Progenitor cell of endocrine pancreas (in vitro differentiated cells): ENCODE measurements around the gene TCF20. TPM values are rescaled to one million over a fixed set of nuclear protein-coding genes. Genes with fewer than 3 reads are reported as not detected.

Source experiments
- DNase-seq: peaks from one replicate; pipeline ENCODE4 v3.0.0; 2021; ENCODE audit warnings: low spot score; ENCODE audit not compliant: unreplicated experiment
- H3K27ac Mint-ChIP-seq: 2 replicates; pipeline ENCODE4 v1.8.0; 2021; ENCODE audit warnings: mild to moderate bottlenecking, moderate library complexity, mixed read lengths
- H3K27me3 Mint-ChIP-seq: 2 replicates; pipeline ENCODE4 v1.8.0; 2021; ENCODE audit warnings: mixed read lengths
- H3K36me3 Mint-ChIP-seq: 2 replicates; pipeline ENCODE4 v1.8.0; 2022; ENCODE audit warnings: mixed read lengths; ENCODE audit not compliant: insufficient read depth
- H3K4me1 Mint-ChIP-seq: 2 replicates; pipeline ENCODE4 v1.8.0; 2021; ENCODE audit warnings: low read depth, mixed read lengths
- H3K4me3 Mint-ChIP-seq: 2 replicates; pipeline ENCODE4 v1.8.0; 2021; ENCODE audit warnings: low read depth, mild to moderate bottlenecking, moderate library complexity, mixed read lengths
- H3K9me3 Mint-ChIP-seq: 2 replicates; pipeline ENCODE4 v1.8.0; 2021; ENCODE audit warnings: low read depth, mixed read lengths
- total RNA-seq: library from RNA; stranded (reverse); gene quantifications from 2 replicates; pipeline ENCODE4 v1.2.1, GENCODE V29; 2021
- TF ChIP-seq, protein P1 (sequence below): fragments of 200-600 bp; sonication (generic); IDR thresholded peaks from one replicate; pipeline ENCODE4 v1.5.0; 2021; ENCODE audit warnings: antibody characterized with exemption, mild to moderate bottlenecking; ENCODE audit not compliant: unreplicated experiment

The TCF20 gene
- total RNA-seq, 1 donor from 2014 or later = 68.5 TPM

DNA sequence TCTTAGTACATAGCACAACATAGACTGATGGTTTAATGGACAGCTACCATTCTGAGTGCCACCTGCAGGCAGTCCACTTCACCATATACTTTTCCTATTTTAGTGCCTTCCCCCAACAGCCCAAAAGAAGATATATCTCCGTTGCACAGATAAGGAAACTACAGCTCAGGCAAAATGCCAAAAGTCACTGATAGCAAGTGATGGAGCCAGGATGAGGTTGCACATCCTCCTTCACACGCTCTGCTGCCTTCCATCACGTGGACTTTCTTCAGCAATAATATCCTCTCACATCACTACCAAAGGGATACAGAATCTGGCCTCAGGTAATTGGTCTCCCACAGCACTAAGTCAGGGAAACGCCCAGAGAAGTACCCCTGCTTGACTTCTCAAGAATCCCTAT is 7.5 kb downstream of the TCF20 start:
- H3K4me1 Mint-ChIP-seq = peaks cover 16% of the 10 kb centered on the region
- H3K36me3 Mint-ChIP-seq = no peaks in the 10 kb centered on the region
- no peak overlapping the region for H3K4me3 Mint-ChIP-seq
- H3K27ac Mint-ChIP-seq = no peak overlapping the region
- H3K27me3 Mint-ChIP-seq = no peaks in the 10 kb centered on the region
- TF ChIP-seq, protein P1, sequence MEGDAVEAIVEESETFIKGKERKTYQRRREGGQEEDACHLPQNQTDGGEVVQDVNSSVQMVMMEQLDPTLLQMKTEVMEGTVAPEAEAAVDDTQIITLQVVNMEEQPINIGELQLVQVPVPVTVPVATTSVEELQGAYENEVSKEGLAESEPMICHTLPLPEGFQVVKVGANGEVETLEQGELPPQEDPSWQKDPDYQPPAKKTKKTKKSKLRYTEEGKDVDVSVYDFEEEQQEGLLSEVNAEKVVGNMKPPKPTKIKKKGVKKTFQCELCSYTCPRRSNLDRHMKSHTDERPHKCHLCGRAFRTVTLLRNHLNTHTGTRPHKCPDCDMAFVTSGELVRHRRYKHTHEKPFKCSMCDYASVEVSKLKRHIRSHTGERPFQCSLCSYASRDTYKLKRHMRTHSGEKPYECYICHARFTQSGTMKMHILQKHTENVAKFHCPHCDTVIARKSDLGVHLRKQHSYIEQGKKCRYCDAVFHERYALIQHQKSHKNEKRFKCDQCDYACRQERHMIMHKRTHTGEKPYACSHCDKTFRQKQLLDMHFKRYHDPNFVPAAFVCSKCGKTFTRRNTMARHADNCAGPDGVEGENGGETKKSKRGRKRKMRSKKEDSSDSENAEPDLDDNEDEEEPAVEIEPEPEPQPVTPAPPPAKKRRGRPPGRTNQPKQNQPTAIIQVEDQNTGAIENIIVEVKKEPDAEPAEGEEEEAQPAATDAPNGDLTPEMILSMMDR = no peak
- H3K9me3 Mint-ChIP-seq = no peaks in the 10 kb centered on the region
- DNase-seq = no peak

- DNase-seq = no peak
- Mint-ChIP-seq H3K27me3 (no peaks in the 10 kb centered on the region), H3K9me3 (no peaks in the 10 kb centered on the region), H3K27ac (no peak overlapping the region), H3K4me3 (no peak overlapping the region), H3K4me1 (peaks cover 11% of the 10 kb centered on the region), H3K36me3 (no peaks in the 10 kb centered on the region)
- TF ChIP-seq, protein P1 = no peak
Observed at GRCh38 chr22:42261296-42261695, 9.2 kb downstream of the TCF20 start.

GRCh38 chr22:42258126-42258525 is 12.3 kb downstream of the TCF20 start:
- Mint-ChIP-seq H3K4me3 (no peak overlapping the region), H3K27me3 (no peaks in the 10 kb centered on the region), H3K36me3 (peaks cover 2% of the 10 kb centered on the region), H3K4me1 (peaks cover 9% of the 10 kb centered on the region), H3K9me3 (no peaks in the 10 kb centered on the region), H3K27ac (no peak overlapping the region)
- DNase-seq = no peak
- TF ChIP-seq, protein P1 = no peak

- no peak for DNase-seq
Observed at GRCh38 chr22:42257386-42257785, 13.1 kb downstream of the TCF20 start.

DNA sequence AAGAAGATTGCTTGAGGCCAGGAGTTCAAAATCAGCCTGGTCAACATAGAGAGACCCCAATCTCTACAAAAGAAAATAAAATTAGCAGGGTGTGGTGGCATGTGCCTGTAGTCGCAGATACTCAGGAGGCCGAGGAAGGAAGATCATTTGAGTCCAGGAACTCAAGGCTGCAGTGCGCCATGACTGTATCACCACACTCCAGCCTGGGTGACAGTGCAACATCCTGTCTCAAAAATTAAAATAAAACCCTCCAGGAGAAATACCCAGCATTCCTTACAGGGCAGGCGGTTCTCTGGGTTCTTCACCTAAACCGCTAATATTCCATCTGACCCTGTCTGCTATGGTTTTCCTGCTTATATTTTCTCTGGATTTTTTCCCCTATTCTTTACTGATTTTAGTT is 13.5 kb downstream of the TCF20 start:
- H3K4me1 Mint-ChIP-seq = peaks cover 9% of the 10 kb centered on the region
- H3K27me3 Mint-ChIP-seq = no peaks in the 10 kb centered on the region
- H3K4me3 Mint-ChIP-seq = no peak overlapping the region
- peaks cover 2% of the 10 kb centered on the region for H3K36me3 Mint-ChIP-seq
- H3K27ac Mint-ChIP-seq = no peak overlapping the region
- TF ChIP-seq, protein P1 = no peak
- no peaks in the 10 kb centered on the region for H3K9me3 Mint-ChIP-seq
- no peak for DNase-seq

More at GRCh38 chr22:42257386-42257785, 13.1 kb downstream of the TCF20 start:
- no peak overlapping the region for H3K4me3 Mint-ChIP-seq
- peaks cover 2% of the 10 kb centered on the region for H3K36me3 Mint-ChIP-seq
- no peaks in the 10 kb centered on the region for H3K9me3 Mint-ChIP-seq
- H3K27me3 Mint-ChIP-seq = no peaks in the 10 kb centered on the region
- H3K4me1 Mint-ChIP-seq = peaks cover 9% of the 10 kb centered on the region
- TF ChIP-seq, protein P1 = no peak
- peak overlapping the region; percentile 14 for H3K27ac Mint-ChIP-seq
